Stimulated activated naive B cell treated with anti-CD40 and anti-IgM and Interleukin-4, amounts not matched to agents 10 μg/mL and 1 μg/mL and 100 μg/mL, for 72 hours (primary cell): ENCODE measurements around the gene CSNK1A1.
"Not testable (repeated sequence)": the region's sequence is repeated elsewhere in the genome, so short reads cannot be mapped to it uniquely, and the experiment has no call there.

Experiments used
- ATAC-seq, 2 donors: fragments of 150-1000 bp; cut with Tn5 transposase; replicated peaks; 2 replicates each; pipeline ENCODE4 v1.10.0; 2021; ENCODE audit warnings: moderate library complexity in 1 of 2
- DNase-seq: peaks from one replicate; pipeline ENCODE4 v3.0.0; 2021
- H3K27ac Mint-ChIP-seq: one replicate; pipeline ENCODE4 v1.8.0; 2022; ENCODE audit warnings: mild to moderate bottlenecking, mixed read lengths
- H3K27me3 Mint-ChIP-seq, 2 donors: one replicate each; pipeline ENCODE4 v1.8.0; 2022; ENCODE audit warnings: mixed read lengths in 2 of 2
- H3K36me3 Mint-ChIP-seq, 2 donors: one replicate each; pipeline ENCODE4 v1.8.0; 2022; ENCODE audit warnings: mixed read lengths in 2 of 2, mild to moderate bottlenecking in 1 of 2
- H3K4me1 Mint-ChIP-seq, 2 donors: one replicate each; pipeline ENCODE4 v1.8.0; 2022; ENCODE audit warnings: mixed read lengths in 2 of 2, mild to moderate bottlenecking in 1 of 2
- H3K4me3 Mint-ChIP-seq, 2 donors: one replicate each; pipeline ENCODE4 v1.8.0; 2022; ENCODE audit warnings: mild to moderate bottlenecking in 2 of 2, mixed read lengths in 2 of 2, moderate library complexity in 1 of 2
- H3K9me3 Mint-ChIP-seq, 2 donors: one replicate each; pipeline ENCODE4 v1.8.0; 2022; ENCODE audit warnings: mixed read lengths in 2 of 2, mild to moderate bottlenecking in 1 of 2

The CSNK1A1 gene

GRCh38 chr5:149552553-149553160, 1.4 kb upstream of the CSNK1A1 start:
- H3K4me1 Mint-ChIP-seq, result peaks cover 7 to 26% of the 10 kb centered on the region in 2 donors
- no peaks in the 10 kb centered on the region for H3K9me3 Mint-ChIP-seq
- H3K4me3 Mint-ChIP-seq, result no peak overlapping the region
- H3K27me3 Mint-ChIP-seq, result no peaks in the 10 kb centered on the region
- H3K27ac Mint-ChIP-seq, result no peak overlapping the region
- no peak for DNase-seq
- H3K36me3 Mint-ChIP-seq, result peaks cover 23 to 30% of the 10 kb centered on the region in 2 donors
- ATAC-seq, result no peak

GRCh38 chr5:149552038-149552494, 827 bp upstream of the CSNK1A1 start:
- no peaks in the 10 kb centered on the region for H3K9me3 Mint-ChIP-seq
- H3K27me3 Mint-ChIP-seq, result no peaks in the 10 kb centered on the region
- H3K36me3 Mint-ChIP-seq, result peaks cover 27 to 35% of the 10 kb centered on the region in 2 donors
- peaks cover 8 to 30% of the 10 kb centered on the region in 2 donors for H3K4me1 Mint-ChIP-seq
- ATAC-seq, result no peak
- no peak for DNase-seq
- H3K27ac Mint-ChIP-seq, result peak overlapping the region; percentile 99
- peak overlapping the region; percentile 97 to 99 for H3K4me3 Mint-ChIP-seq

GRCh38 chr5:149550594-149551226, 529 bp downstream of the CSNK1A1 start:
- ATAC-seq (peak in 1 of 2 donors; percentile 6), DNase-seq (no peak)
- peak overlapping the region; percentile 99 for H3K27ac Mint-ChIP-seq
- no peaks in the 10 kb centered on the region for H3K27me3 Mint-ChIP-seq
- peaks cover 33 to 47% of the 10 kb centered on the region in 2 donors for H3K36me3 Mint-ChIP-seq
- H3K9me3 Mint-ChIP-seq, result no peaks in the 10 kb centered on the region
- H3K4me3 Mint-ChIP-seq, result peak overlapping the region; percentile 97 to 99
- H3K4me1 Mint-ChIP-seq, result peaks cover 12 to 43% of the 10 kb centered on the region in 2 donors

GRCh38 chr5:149550268-149550583, 1.0 kb downstream of the CSNK1A1 start:
- DNase-seq (no peak), ATAC-seq (peak in 1 of 2 donors; percentile 14)
- Mint-ChIP-seq H3K36me3 (peaks cover 33 to 47% of the 10 kb centered on the region in 2 donors), H3K4me3 (peak overlapping the region; percentile 97 to 99), H3K27ac (peak overlapping the region; percentile 99), H3K9me3 (no peaks in the 10 kb centered on the region), H3K4me1 (peaks cover 12 to 43% of the 10 kb centered on the region in 2 donors), H3K27me3 (no peaks in the 10 kb centered on the region)

GRCh38 chr5:149549461-149550267, 1.6 kb downstream of the CSNK1A1 start:
- DNase-seq, result peak; percentile 54
- Mint-ChIP-seq H3K36me3 (peaks cover 33 to 53% of the 10 kb centered on the region in 2 donors), H3K27ac (peak overlapping the region; percentile 99), H3K9me3 (no peaks in the 10 kb centered on the region), H3K4me3 (peak overlapping the region; percentile 97 to 99), H3K27me3 (no peaks in the 10 kb centered on the region), H3K4me1 (peaks cover 12 to 43% of the 10 kb centered on the region in 2 donors)
- peak; percentile 56 to 63 for ATAC-seq

- no peak overlapping the region for H3K27ac Mint-ChIP-seq
- ATAC-seq (no peak), DNase-seq (no peak)
- H3K9me3 Mint-ChIP-seq, result no peaks in the 10 kb centered on the region
- H3K4me3 Mint-ChIP-seq, result peak overlapping the region; percentile 18 to 47
- H3K4me1 Mint-ChIP-seq, result peaks cover 19 to 58% of the 10 kb centered on the region in 2 donors
- H3K27me3 Mint-ChIP-seq, result no peaks in the 10 kb centered on the region
- H3K36me3 Mint-ChIP-seq, result peaks cover 41 to 59% of the 10 kb centered on the region in 2 donors
Observed at GRCh38 chr5:149546974-149547373, 4.3 kb downstream of the CSNK1A1 start.

- H3K4me1 Mint-ChIP-seq, result peaks cover 22 to 66% of the 10 kb centered on the region in 2 donors
- no peak overlapping the region for H3K4me3 Mint-ChIP-seq
- H3K36me3 Mint-ChIP-seq, result peaks cover 36 to 60% of the 10 kb centered on the region in 2 donors
- ATAC-seq, result no peak
- H3K27me3 Mint-ChIP-seq, result no peaks in the 10 kb centered on the region
- no peaks in the 10 kb centered on the region for H3K9me3 Mint-ChIP-seq
- H3K27ac Mint-ChIP-seq, result no peak overlapping the region
- no peak for DNase-seq
Observed at GRCh38 chr5:149545327-149545726, 5.9 kb downstream of the CSNK1A1 start.

GRCh38 chr5:149544028-149544420, 7.2 kb downstream of the CSNK1A1 start:
- Mint-ChIP-seq H3K4me1 (peaks cover 19 to 64% of the 10 kb centered on the region in 2 donors), H3K27ac (no peak overlapping the region), H3K36me3 (peaks cover 24 to 51% of the 10 kb centered on the region in 2 donors), H3K27me3 (no peaks in the 10 kb centered on the region), H3K9me3 (no peaks in the 10 kb centered on the region), H3K4me3 (no peak overlapping the region)
- DNase-seq (no peak), ATAC-seq (no peak)

GRCh38 chr5:149543361-149544027, 7.7 kb downstream of the CSNK1A1 start:
- Mint-ChIP-seq H3K36me3 (peaks cover 21 to 48% of the 10 kb centered on the region in 2 donors), H3K27me3 (no peaks in the 10 kb centered on the region)

GRCh38 chr5:149541893-149542292, 9.3 kb downstream of the CSNK1A1 start:
- DNase-seq (no peak), ATAC-seq (no peak)
- Mint-ChIP-seq H3K4me3 (no peak overlapping the region), H3K36me3 (peaks cover 20 to 40% of the 10 kb centered on the region in 2 donors), H3K27ac (no peak overlapping the region), H3K4me1 (peaks cover 17 to 54% of the 10 kb centered on the region in 2 donors), H3K27me3 (no peaks in the 10 kb centered on the region), H3K9me3 (no peaks in the 10 kb centered on the region)

More at GRCh38 chr5:149543361-149544027, 7.7 kb downstream of the CSNK1A1 start:
- Mint-ChIP-seq H3K4me3 (no peak overlapping the region), H3K27ac (peak overlapping the region; percentile 69), H3K4me1 (peaks cover 18 to 60% of the 10 kb centered on the region in 2 donors), H3K9me3 (no peaks in the 10 kb centered on the region)
- ATAC-seq (no peak), DNase-seq (no peak)

- ATAC-seq (peak in 1 of 2 donors; percentile 29), DNase-seq (no peak)
- no peaks in the 10 kb centered on the region for H3K27me3 Mint-ChIP-seq
- no peaks in the 10 kb centered on the region for H3K9me3 Mint-ChIP-seq
- H3K4me3 Mint-ChIP-seq, result no peak overlapping the region
- H3K4me1 Mint-ChIP-seq, result peaks cover 20 to 55% of the 10 kb centered on the region in 2 donors
- H3K27ac Mint-ChIP-seq, result peak overlapping the region; percentile 44
- H3K36me3 Mint-ChIP-seq, result peaks cover 22 to 35% of the 10 kb centered on the region in 2 donors
Observed at GRCh38 chr5:149540089-149540488, 11.2 kb downstream of the CSNK1A1 start.

GRCh38 chr5:149537374-149537975, 13.8 kb downstream of the CSNK1A1 start:
- no peak overlapping the region for H3K4me3 Mint-ChIP-seq
- H3K27ac Mint-ChIP-seq, result no peak overlapping the region
- no peak for ATAC-seq
- no peak for DNase-seq
- peaks cover 23 to 59% of the 10 kb centered on the region in 2 donors for H3K4me1 Mint-ChIP-seq
- no peaks in the 10 kb centered on the region for H3K9me3 Mint-ChIP-seq
- H3K36me3 Mint-ChIP-seq, result peaks cover 22 to 45% of the 10 kb centered on the region in 2 donors
- no peaks in the 10 kb centered on the region for H3K27me3 Mint-ChIP-seq

- Mint-ChIP-seq H3K4me1 (peaks cover 20 to 61% of the 10 kb centered on the region in 2 donors), H3K36me3 (peaks cover 21 to 45% of the 10 kb centered on the region in 2 donors)
- DNase-seq, H3K9me3 Mint-ChIP-seq, H3K27me3 Mint-ChIP-seq, ATAC-seq, H3K4me3 Mint-ChIP-seq, H3K27ac Mint-ChIP-seq: not testable (repeated sequence)
Observed at GRCh38 chr5:149535787-149536186, 15.5 kb downstream of the CSNK1A1 start.
